H1 (cell line): ENCODE results near the gene NOS3. TPM values are rescaled to one million over a fixed set of nuclear protein-coding genes. Genes with fewer than 3 reads are reported as not detected.

Experiments used
- HDAC6 ChIP-seq: IDR thresholded peaks from one replicate; pipeline ENCODE4 v1.7.1; 2012; ENCODE audit warnings: low read depth, mild to moderate bottlenecking, inconsistent platforms, low read length, moderate library complexity
- RAD21 ChIP-seq, 2 experiments: IDR thresholded peaks in 1 of 2; conservative IDR thresholded peaks in 1 of 2; 2 replicates each; pipeline ENCODE4 v1.6.1; 2011; ENCODE audit warnings: low read depth in 2 of 2, low read length in 2 of 2, improper control_type of control experiment in 1 of 2, inconsistent platforms in 1 of 2, mild to moderate bottlenecking in 1 of 2, moderate library complexity in 1 of 2
- SIN3A ChIP-seq, 2 experiments: IDR thresholded peaks in 1 of 2; conservative IDR thresholded peaks in 1 of 2; 2 replicates each; pipeline ENCODE4 v1.6.1; 2011 to 2012; ENCODE audit warnings: low read length in 2 of 2, improper control_type of control experiment in 1 of 2, low read depth in 1 of 2, mild to moderate bottlenecking in 1 of 2
- TCF12 ChIP-seq: IDR thresholded peaks from 2 replicates; pipeline ENCODE4 v1.6.1; 2011; ENCODE audit warnings: low read depth, mild to moderate bottlenecking, low read length
- polyA plus RNA-seq, 7 experiments: library from polyadenylated mRNA; depleted of rRNA in 3 of 7; stranded (reverse) in 5 of 7; unstranded in 2 of 7; fragments of >200 nt in 5 of 7; fragments of 200-250 nt in 2 of 7; gene quantifications; 1 replicate in 5 of 7; 2 replicates in 1 of 7; 4 replicates in 1 of 7; pipeline versions ENCODE4 v1.2.1 to v1.2.3, GENCODE V29; 2011 to 2013; ENCODE audit warnings: missing spikeins in 2 of 7, mixed read lengths in 2 of 7
- total RNA-seq: library from RNA; stranded (reverse); fragmentation: NEBNext Ultra II Directional; extraction: Animal tissue kit (Norgen Biotek cat#: 25700); gene quantifications from 2 replicates; pipeline ENCODE4 v1.2.1, GENCODE V29; 2021

The NOS3 gene
- total and polyA plus RNA-seq, 2 of the 8 experiments (the other 6 are each of a cell fraction or from before 2014, with no cell fraction given), result 4.4 to 16.2 TPM

DNA sequence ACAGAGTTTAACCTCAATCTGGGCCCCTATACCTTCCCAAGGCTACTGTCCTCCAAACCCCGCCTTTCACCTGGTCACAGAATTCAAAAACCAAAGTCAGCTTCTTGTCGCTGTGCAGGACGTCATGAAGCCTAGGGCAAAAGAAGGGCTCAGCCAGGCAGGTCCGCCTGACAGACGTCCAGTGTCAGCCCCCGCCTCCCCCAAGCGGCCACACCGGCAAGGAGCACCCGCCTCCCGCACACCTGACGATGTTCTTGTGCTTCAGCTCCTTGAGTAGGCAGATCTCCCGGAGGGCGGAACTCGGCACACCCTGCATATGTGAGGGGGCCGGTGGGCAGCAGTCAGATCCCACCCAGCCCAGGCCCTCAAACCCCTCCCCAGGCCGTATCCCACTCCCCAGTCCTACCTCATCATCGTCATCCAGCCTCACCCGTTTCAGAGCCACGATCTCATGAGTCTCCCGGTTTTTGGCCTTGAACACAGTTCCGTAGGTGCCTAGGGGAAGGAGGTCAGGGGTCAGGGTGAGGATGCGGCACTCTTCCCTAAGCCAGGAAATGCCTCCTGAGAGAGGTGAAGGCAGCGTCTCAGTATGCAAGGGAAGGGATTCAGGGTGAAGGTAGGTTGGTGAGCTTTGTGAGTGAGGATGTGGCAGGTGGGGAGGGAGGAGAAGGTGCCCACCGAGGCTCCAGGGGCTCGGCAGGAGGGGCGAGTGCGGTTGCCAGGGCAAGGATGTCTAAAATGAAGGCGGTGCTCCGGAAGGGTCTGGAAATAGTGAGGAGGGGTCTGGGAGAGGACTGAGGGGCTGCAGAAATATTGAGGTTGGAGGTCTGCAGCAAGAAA is 66.1 kb downstream of the NOS3 start (continued):
- TF ChIP-seq SIN3A (conservative IDR thresholded peaks at IDR 0.05 in 1 of 2, IDR thresholded peaks at IDR 0.05 in 1 of 2; ENCODE audit: low read depth in 1 of 2, low read length in 2 of 2), result peak in 1 of 2 experiments; percentile 61; a peak in 2 of 4 replicates
- TF ChIP-seq RAD21 (IDR thresholded peaks at IDR 0.05 in 1 of 2, conservative IDR thresholded peaks at IDR 0.05 in 1 of 2; ENCODE audit: low read depth in 2 of 2, low read length in 2 of 2), result peak in 1 of 2 experiments; percentile 9; a peak in 1 of 4 replicates
- TF ChIP-seq HDAC6, result no peak
- no peak for TF ChIP-seq TCF12
